Measurements from ENCODE around the gene RPUSD1.
A peak's percentile ranks its signal among the peaks of the same experiment; 100 is the strongest.

Gene RPUSD1

DNA sequence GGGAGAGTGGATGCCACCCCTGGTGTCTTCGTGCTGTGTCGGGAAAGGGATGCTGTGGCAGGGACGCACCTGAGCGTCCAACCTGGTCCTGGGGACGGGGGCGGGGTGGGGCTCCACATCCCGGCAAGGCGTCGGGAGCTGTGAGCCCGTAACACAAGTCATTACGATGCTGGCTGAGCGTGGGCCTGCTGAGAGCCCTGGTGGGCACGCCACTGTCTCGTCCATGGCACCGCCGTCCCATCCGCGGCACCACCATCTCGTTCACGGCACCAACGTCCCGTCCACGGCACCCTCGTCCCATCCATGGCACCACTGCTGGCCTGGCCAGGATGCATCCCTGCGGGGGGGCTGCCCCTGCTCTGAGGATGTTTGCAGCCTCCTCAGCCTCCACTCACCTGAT lies 36.4 kb upstream of the RPUSD1 start:
- Histone ChIP-seq H2BK12ac (ENCODE audit: low read length in 2 of 2) (no peak overlapping the region), H3K9me3 (ENCODE audit: control insufficient read depth, low read length) (no peaks in the 10 kb centered on the region), H3K23ac (ENCODE audit: low read length in 2 of 2) (no peak overlapping the region), H3K4me1 (ENCODE audit: control insufficient read depth, insufficient read depth, low read depth, low read length) (peaks cover 10% of the 10 kb centered on the region), H3K4me3 (ENCODE audit: insufficient read depth in 1 of 2, low read depth in 1 of 2, low read length in 2 of 2) (no peak overlapping the region), H2BK5ac (ENCODE audit: low read depth, low read length, poor library complexity, severe bottlenecking) (no peak overlapping the region), H3K18ac (ENCODE audit: low read depth in 1 of 2, low read length in 2 of 2) (no peak overlapping the region), H2BK15ac (ENCODE audit: low read depth, poor library complexity, severe bottlenecking) (no peak overlapping the region), H3K4me2 (ENCODE audit: low read length, poor library complexity, severe bottlenecking) (no peak overlapping the region), H4K91ac (ENCODE audit: low read length) (peak overlapping the region; percentile 27), H3K36me3 (ENCODE audit: control insufficient read depth in 1 of 2, insufficient read depth in 2 of 2, low read depth in 1 of 2, low read length in 2 of 2) (peaks cover 0 to 4% of the 10 kb centered on the region in 2 experiments), H2AK5ac (ENCODE audit: low read length, severe bottlenecking) (no peak overlapping the region), H4K8ac (ENCODE audit: low read length) (no peak overlapping the region), H2AFZ (ENCODE audit: low read depth, low read length) (no peak overlapping the region), H3K4ac (ENCODE audit: low read depth in 1 of 2, low read length in 2 of 2) (no peak overlapping the region), H3K14ac (ENCODE audit: low read length in 2 of 2) (no peak overlapping the region), H3K27ac (ENCODE audit: low read length, poor library complexity, severe bottlenecking) (no peak overlapping the region), H3K9ac (ENCODE audit: low read length) (no peak overlapping the region), H2BK120ac (ENCODE audit: low read depth, low read length) (no peak overlapping the region), H3K27me3 (ENCODE audit: control insufficient read depth in 1 of 2, insufficient read depth in 1 of 2, low read length in 2 of 2) (peaks cover 0 to 62% of the 10 kb centered on the region in 2 experiments), H3K79me1 (replicated peaks; ENCODE audit: low read length, poor library complexity, severe bottlenecking) (no peaks in the 10 kb centered on the region)
- DNase-seq = no peak
- 87% methylated on average over 25 of the region's 25 CpGs for WGBS

DNA sequence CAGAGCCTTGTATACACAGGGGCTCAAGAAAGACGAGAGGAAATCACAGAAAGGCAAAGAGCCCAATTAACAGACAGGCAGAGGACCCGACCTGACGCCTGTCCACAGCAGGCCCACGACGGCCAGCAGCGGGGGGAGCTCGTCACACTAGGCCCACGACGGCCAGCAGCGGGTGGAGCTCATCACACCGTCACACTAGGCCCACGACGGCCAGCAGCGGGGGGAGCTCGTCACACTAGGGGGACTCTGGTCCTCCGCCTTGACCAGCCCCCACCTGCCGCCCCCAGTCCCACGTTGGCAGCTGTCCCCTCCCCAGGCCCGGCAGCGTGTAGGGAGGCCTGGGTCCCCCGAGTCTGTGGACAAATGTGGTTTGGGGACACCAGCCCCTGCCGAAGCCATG lies 36.0 kb upstream of the RPUSD1 start:
- Histone ChIP-seq H2AK5ac (ENCODE audit: low read length, severe bottlenecking) (no peak overlapping the region), H2BK12ac (ENCODE audit: low read length in 2 of 2) (no peak overlapping the region), H3K79me1 (replicated peaks; ENCODE audit: low read length, poor library complexity, severe bottlenecking) (no peaks in the 10 kb centered on the region), H2AFZ (ENCODE audit: low read depth, low read length) (no peak overlapping the region), H3K18ac (ENCODE audit: low read depth in 1 of 2, low read length in 2 of 2) (no peak overlapping the region), H2BK15ac (ENCODE audit: low read depth, poor library complexity, severe bottlenecking) (no peak overlapping the region), H4K8ac (ENCODE audit: low read length) (no peak overlapping the region), H3K4me2 (ENCODE audit: low read length, poor library complexity, severe bottlenecking) (no peak overlapping the region), H3K9me3 (ENCODE audit: control insufficient read depth, low read length) (no peaks in the 10 kb centered on the region), H3K4ac (ENCODE audit: low read depth in 1 of 2, low read length in 2 of 2) (no peak overlapping the region), H3K9ac (ENCODE audit: low read length) (no peak overlapping the region), H2BK120ac (ENCODE audit: low read depth, low read length) (no peak overlapping the region), H3K4me3 (ENCODE audit: insufficient read depth in 1 of 2, low read depth in 1 of 2, low read length in 2 of 2) (no peak overlapping the region), H3K4me1 (ENCODE audit: control insufficient read depth, insufficient read depth, low read depth, low read length) (peaks cover 10% of the 10 kb centered on the region), H3K27me3 (ENCODE audit: control insufficient read depth in 1 of 2, insufficient read depth in 1 of 2, low read length in 2 of 2) (peaks cover 0 to 66% of the 10 kb centered on the region in 2 experiments), H3K36me3 (ENCODE audit: control insufficient read depth in 1 of 2, insufficient read depth in 2 of 2, low read depth in 1 of 2, low read length in 2 of 2) (peaks cover 0 to 4% of the 10 kb centered on the region in 2 experiments), H3K27ac (ENCODE audit: low read length, poor library complexity, severe bottlenecking) (no peak overlapping the region), H2BK5ac (ENCODE audit: low read depth, low read length, poor library complexity, severe bottlenecking) (no peak overlapping the region), H3K14ac (ENCODE audit: low read length in 2 of 2) (no peak overlapping the region), H3K23ac (ENCODE audit: low read length in 2 of 2) (no peak overlapping the region), H4K91ac (ENCODE audit: low read length) (no peak overlapping the region)
- 86% methylated on average over 22 of the region's 22 CpGs for WGBS
- DNase-seq = no peak

DNA sequence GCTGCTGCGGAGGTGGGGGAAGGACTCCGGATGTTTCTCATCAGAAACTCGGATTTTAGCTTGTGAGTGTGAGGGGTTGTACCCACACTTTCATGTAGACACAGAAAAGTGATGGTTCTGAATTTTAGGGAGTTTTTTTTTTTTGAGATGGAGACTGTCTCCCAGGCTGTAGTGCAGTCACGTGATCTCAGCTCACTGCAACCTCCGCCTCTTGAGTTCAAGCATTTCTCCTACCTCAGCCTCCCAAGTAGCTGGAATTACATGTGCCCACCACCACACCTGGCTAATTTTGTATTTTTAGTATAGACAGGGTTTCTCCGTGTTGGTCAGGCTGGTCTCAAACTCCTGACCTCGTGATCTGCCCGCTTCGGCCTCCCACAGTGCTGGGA lies 34.7 kb upstream of the RPUSD1 start:
- Histone ChIP-seq H3K27ac (ENCODE audit: low read length, poor library complexity, severe bottlenecking) (no peak overlapping the region), H2BK5ac (ENCODE audit: low read depth, low read length, poor library complexity, severe bottlenecking) (no peak overlapping the region), H3K4me1 (ENCODE audit: control insufficient read depth, insufficient read depth, low read depth, low read length) (peaks cover 10% of the 10 kb centered on the region), H3K23ac (ENCODE audit: low read length in 2 of 2) (no peak overlapping the region), H3K4me2 (ENCODE audit: low read length, poor library complexity, severe bottlenecking) (no peak overlapping the region), H3K9ac (ENCODE audit: low read length) (no peak overlapping the region), H3K79me1 (replicated peaks; ENCODE audit: low read length, poor library complexity, severe bottlenecking) (no peaks in the 10 kb centered on the region), H4K91ac (ENCODE audit: low read length) (no peak overlapping the region), H3K27me3 (ENCODE audit: control insufficient read depth in 1 of 2, insufficient read depth in 1 of 2, low read length in 2 of 2) (peaks cover 0 to 68% of the 10 kb centered on the region in 2 experiments), H3K4ac (ENCODE audit: low read depth in 1 of 2, low read length in 2 of 2) (no peak overlapping the region), H3K4me3 (ENCODE audit: insufficient read depth in 1 of 2, low read depth in 1 of 2, low read length in 2 of 2) (no peak overlapping the region), H4K8ac (ENCODE audit: low read length) (no peak overlapping the region), H3K14ac (ENCODE audit: low read length in 2 of 2) (no peak overlapping the region), H2BK12ac (ENCODE audit: low read length in 2 of 2) (no peak overlapping the region), H2AK5ac (ENCODE audit: low read length, severe bottlenecking) (no peak overlapping the region), H2BK120ac (ENCODE audit: low read depth, low read length) (no peak overlapping the region), H2AFZ (ENCODE audit: low read depth, low read length) (no peak overlapping the region), H3K18ac (ENCODE audit: low read depth in 1 of 2, low read length in 2 of 2) (no peak overlapping the region), H3K36me3 (ENCODE audit: control insufficient read depth in 1 of 2, insufficient read depth in 2 of 2, low read depth in 1 of 2, low read length in 2 of 2) (peaks cover 0 to 4% of the 10 kb centered on the region in 2 experiments), H3K9me3 (ENCODE audit: control insufficient read depth, low read length) (peaks cover 5% of the 10 kb centered on the region), H2BK15ac (ENCODE audit: low read depth, poor library complexity, severe bottlenecking) (no peak overlapping the region)
- no peak for DNase-seq
- WGBS = 80% methylated on average over 7 of the region's 9 CpGs

DNA sequence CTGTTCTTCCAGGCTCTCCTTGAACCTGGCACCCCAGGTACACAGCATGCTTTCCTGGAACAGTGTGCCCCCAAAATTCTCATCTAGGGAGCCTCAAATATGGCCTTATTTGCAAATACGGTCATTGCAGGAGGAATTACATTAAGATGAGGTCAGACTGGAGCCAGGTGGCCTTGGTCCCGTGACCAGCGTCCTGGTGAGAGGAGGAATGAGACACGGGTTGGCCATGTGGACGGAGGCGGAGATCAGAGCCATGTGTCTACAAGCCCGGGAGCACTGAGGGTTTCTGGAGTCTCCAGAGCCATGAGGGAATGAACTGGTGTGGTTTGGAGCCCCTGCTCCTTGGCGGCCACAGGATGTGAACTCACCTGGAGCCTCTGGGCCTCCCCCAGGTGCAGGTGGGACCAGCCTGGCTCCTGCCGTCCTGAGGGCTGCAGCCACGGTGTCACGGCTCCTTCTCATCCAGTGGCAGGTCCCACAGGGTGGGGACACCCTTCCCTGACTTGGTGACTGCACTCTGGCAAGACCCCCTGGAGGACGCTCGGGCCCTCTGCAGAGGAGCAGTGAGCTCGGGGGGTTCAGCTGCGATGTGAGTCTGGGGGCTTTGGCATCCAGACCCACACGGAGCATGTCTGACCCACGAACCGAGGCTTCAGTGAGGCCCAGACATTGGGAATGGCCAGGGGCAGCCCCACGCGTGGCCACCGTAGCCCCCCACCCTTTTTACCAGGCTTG lies 34.2 kb upstream of the RPUSD1 start:
- Histone ChIP-seq H2BK120ac (ENCODE audit: low read depth, low read length) (no peak overlapping the region), H3K23ac (ENCODE audit: low read length in 2 of 2) (no peak overlapping the region), H3K9me3 (ENCODE audit: control insufficient read depth, low read length) (peaks cover 5% of the 10 kb centered on the region), H4K91ac (ENCODE audit: low read length) (no peak overlapping the region), H3K79me1 (replicated peaks; ENCODE audit: low read length, poor library complexity, severe bottlenecking) (no peaks in the 10 kb centered on the region), H3K27me3 (ENCODE audit: control insufficient read depth in 1 of 2, insufficient read depth in 1 of 2, low read length in 2 of 2) (peaks cover 0 to 69% of the 10 kb centered on the region in 2 experiments), H3K27ac (ENCODE audit: low read length, poor library complexity, severe bottlenecking) (no peak overlapping the region), H3K4ac (ENCODE audit: low read depth in 1 of 2, low read length in 2 of 2) (no peak overlapping the region), H3K4me1 (ENCODE audit: control insufficient read depth, insufficient read depth, low read depth, low read length) (peaks cover 10% of the 10 kb centered on the region), H2AK5ac (ENCODE audit: low read length, severe bottlenecking) (no peak overlapping the region), H4K8ac (ENCODE audit: low read length) (no peak overlapping the region), H3K18ac (ENCODE audit: low read depth in 1 of 2, low read length in 2 of 2) (no peak overlapping the region), H2AFZ (ENCODE audit: low read depth, low read length) (no peak overlapping the region), H2BK15ac (ENCODE audit: low read depth, poor library complexity, severe bottlenecking) (no peak overlapping the region), H3K4me3 (ENCODE audit: insufficient read depth in 1 of 2, low read depth in 1 of 2, low read length in 2 of 2) (no peak overlapping the region), H2BK5ac (ENCODE audit: low read depth, low read length, poor library complexity, severe bottlenecking) (no peak overlapping the region), H3K4me2 (ENCODE audit: low read length, poor library complexity, severe bottlenecking) (no peak overlapping the region), H3K36me3 (ENCODE audit: control insufficient read depth in 1 of 2, insufficient read depth in 2 of 2, low read depth in 1 of 2, low read length in 2 of 2) (peaks cover 0 to 4% of the 10 kb centered on the region in 2 experiments), H3K9ac (ENCODE audit: low read length) (no peak overlapping the region), H3K14ac (ENCODE audit: low read length in 2 of 2) (no peak overlapping the region), H2BK12ac (ENCODE audit: low read length in 2 of 2) (no peak overlapping the region)
- 86% methylated on average over 21 of the region's 21 CpGs for WGBS
- DNase-seq = no peak
